HG03095 (cell line): ENCODE results near the gene PSORS1C2.
"Not testable (repeated sequence)": the region's sequence is repeated elsewhere in the genome, so short reads cannot be mapped to it uniquely, and the experiment has no call there.

Experiments
- ATAC-seq: cut with Tn5 transposase; IDR thresholded peaks from one replicate; pipeline ENCODE4 v1.9.1; 2021; ENCODE audit warnings: moderate library complexity; ENCODE audit not compliant: unreplicated experiment

The PSORS1C2 gene

GRCh38 chr6:31168606-31169005 is 29.7 kb upstream of the PSORS1C2 start:
- no peak for ATAC-seq

GRCh38 chr6:31165986-31166385 is 27.1 kb upstream of the PSORS1C2 start:
- ATAC-seq: no peak

DNA sequence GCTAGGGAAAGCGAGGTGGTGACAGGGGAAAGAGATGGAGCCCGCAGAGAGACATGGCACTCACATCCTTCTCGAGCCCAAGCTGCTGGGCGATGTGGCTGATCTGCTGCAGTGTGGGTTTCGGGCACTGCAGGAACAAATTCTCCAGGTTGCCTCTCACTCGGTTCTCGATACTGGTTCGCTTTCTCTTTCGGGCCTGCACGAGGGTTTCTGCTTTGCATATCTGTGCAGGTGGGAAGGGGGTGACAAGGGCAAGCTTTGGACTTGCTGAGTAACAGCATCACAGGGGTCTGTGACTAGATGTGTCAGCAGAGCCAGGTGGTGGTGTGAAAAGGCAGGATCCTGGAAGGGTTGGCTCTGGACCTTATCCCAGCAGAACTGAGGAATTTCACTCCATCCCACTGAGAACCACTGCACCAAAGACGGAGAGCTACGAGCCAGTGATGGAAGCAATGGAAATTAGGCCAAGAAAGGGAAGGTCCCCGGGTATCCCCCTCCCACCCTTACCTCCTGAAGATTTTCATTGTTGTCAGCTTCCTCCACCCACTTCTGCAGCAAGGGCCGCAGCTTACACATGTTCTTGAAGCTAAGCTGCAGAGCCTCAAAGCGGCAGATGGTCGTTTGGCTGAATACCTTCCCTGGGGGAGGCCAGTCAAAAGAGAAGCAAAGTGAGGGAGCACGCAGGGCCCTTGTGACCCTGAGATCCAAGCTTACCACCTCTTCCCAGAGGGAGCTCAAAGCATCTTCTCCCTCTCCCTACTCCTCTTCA is 26.4 kb upstream of the PSORS1C2 start:
- peak; percentile 68 for ATAC-seq

GRCh38 chr6:31164475-31165063 is 25.7 kb upstream of the PSORS1C2 start:
- ATAC-seq: not testable (repeated sequence)

GRCh38 chr6:31163922-31164321 is 25.1 kb upstream of the PSORS1C2 start:
- no peak for ATAC-seq

GRCh38 chr6:31162463-31163165 is 23.7 kb upstream of the PSORS1C2 start:
- no peak for ATAC-seq

GRCh38 chr6:31161216-31162126 is 22.6 kb upstream of the PSORS1C2 start:
- no peak for ATAC-seq

DNA sequence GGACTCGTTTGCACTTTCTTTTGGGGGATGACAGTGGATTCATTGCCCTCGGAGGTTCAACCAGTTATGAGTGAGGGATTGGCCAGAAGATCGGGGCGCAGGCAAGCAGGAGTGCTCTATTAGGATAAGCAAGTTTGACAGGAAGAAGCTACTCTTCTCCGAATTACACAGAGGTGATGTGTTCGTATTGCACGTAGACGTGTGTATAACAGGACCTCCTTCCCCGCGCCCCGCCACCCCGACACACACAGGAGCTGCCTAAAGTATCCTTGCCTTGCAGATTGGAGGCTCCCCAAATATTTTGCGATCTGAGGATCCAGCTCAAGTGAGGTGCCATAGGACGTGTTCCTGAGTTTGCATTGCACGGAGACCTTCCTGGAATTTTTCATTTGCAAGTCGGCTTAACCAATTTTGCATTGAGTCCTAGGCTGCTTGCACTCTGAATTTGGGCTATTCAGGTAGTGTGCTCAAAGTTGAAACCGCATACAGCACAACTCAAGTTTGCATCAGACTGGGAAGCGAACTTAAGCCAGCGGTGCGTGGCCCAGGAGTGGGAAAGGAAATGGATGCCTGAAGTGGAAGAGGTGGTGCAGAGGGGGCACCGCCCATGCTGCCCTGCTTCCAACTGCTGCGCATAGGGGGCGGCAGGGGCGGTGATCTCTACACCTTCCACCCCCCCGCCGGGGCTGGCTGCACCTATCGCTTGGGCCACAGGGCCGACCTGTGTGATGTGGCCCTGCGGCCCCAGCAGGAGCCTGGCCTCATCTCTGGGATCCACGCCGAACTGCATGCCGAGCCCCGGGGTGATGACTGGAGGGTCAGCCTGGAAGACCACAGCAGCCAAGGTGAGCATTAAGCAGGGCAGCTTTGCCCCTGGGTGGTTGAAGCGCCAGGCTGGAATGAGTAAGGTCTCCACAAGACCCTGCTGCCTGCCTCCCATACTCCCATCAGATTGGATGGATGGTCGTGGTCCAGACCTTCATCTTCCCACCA is 20.3 kb upstream of the PSORS1C2 start:
- no peak for ATAC-seq

GRCh38 chr6:31158140-31158862 is 19.4 kb upstream of the PSORS1C2 start, which contains the start of gene TCF19:
TCF19 (plus strand) TSS chr6:31158589; CDS start chr6:31159470, 881 bp downstream.
- ATAC-seq: peak; percentile 72

- ATAC-seq: no peak
Measured at GRCh38 chr6:31157513-31158139, 18.8 kb upstream of the PSORS1C2 start, which contains the start of gene CCHCR1. CCHCR1 (minus strand) TSS chr6:31157802; CDS start chr6:31157600, 202 bp downstream.

DNA sequence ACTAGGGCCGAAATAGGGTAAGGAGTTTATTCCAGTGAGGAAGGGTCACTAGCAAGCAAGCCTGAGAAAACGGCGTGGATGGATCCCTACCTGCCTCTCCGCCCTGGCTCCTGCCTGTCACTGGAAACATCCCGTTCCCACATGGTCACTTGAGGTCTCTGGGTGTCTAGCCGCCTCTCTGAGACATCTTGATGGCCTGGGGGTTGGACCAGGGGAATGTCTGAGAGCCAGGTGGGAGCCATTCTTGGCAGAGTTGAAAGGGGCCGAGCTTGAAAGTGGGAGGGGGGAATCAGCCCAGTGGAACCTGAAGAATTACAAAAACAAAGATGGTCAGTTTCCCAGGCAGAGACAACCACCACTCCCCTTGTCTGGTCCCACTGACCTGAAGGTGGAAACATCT is 17.8 kb upstream of the PSORS1C2 start:
- no peak for ATAC-seq

DNA sequence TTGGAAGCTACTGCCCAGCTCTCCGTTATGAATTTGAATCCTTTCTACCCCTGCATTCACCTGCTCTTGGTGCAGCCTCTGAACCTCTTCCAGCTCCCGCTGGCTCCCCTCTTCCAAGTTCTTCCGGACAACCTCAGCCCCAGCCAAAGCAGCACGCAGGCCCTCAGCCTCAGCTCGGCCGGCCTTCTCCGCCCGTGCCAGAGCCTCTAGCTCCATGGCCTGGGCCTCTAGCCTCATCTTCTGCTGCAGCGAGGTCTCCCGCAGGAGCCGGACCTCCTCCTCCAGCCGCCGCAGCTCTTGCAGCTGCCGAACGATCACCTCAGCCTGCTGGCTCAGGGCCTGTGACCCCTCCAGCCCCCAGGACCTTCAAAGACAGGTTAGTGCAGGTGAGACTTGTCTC is 15.6 kb upstream of the PSORS1C2 start:
- ATAC-seq: no peak

GRCh38 chr6:31152781-31153180 is 13.9 kb upstream of the PSORS1C2 start:
- ATAC-seq: no peak

- no peak for ATAC-seq
Measured at GRCh38 chr6:31149827-31150447, 11.1 kb upstream of the PSORS1C2 start.

GRCh38 chr6:31145386-31145785 is 6.5 kb upstream of the PSORS1C2 start:
- ATAC-seq: no peak

DNA sequence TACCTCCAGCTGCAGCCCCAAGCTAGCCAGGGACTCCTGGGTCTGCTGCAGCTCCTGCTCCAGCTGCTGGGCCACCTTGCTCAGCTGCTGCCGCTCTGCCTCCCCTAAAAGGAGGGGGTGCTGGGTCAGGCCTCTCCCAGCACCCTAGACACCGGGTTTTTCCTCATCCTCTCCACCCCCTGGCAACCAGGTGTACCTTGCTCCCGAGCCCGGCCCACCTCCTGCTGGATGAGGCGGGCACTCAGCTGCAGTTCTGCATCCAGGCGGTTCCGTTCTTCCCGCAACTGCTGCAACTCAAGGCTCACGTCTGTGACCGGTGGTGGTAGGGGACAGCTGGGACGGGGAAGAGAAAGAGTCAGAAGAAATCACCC is 6.1 kb upstream of the PSORS1C2 start:
- ATAC-seq: no peak

DNA sequence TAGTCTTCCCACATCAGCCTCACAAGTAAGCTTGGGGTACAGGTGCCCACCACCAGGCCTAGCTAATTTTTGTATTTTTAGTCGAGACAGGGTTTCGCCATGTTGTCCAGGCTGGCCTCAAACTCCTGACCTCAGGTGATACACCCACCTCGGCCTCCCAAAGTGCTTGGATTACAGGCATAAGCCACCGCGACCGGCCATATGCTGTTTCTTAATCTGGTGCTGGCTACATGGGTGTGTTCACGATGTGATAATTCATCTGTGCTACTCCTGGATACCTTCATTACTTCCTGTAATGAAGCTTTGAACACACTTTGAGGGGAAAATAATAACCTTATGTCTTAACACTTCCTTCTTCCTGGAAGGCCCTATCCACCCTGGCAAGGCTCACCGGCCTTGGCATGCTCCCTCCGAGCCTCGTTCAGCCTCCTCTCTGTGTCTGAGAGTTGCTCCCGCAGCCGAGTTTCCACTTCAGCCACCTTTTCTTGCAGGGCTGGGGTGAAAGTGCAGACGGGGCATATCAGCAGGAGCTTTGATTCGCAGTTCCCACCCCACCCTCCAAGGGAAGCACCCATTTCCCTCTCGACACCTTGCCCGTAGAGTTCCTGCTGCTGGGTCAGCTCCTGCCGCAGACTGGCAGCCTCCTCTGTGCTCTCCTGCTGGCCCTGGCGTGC is 5.6 kb upstream of the PSORS1C2 start:
- no peak for ATAC-seq

DNA sequence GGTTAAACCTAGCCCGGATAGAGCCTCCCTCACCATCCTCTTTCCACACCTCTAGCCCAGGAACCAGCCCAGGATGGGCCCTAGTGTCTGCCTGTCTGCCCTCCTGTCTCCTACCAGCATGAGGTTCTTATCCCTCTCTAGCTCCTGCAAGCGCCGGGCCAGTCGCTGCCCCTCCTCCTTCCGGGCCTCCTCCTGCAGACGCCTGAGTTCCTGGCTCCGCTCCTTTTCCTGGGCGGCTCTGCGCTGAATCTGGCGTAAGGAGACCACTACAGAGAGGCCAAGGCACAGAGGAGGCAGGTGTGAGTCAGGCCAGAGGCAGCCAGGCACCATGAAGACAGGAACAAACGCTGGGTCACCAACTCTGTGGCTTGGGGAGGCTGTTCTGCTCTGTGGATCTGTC is 4.3 kb upstream of the PSORS1C2 start:
- no peak for ATAC-seq
